Stimulated activated CD8-positive, alpha-beta memory T cell treated with anti-CD3 and anti-CD28 coated beads, Interleukin-15, amount 100 ng/mL, for 4 hours (primary cell): ENCODE data around the gene UVSSA.
"Not testable (repeated sequence)": the region's sequence is repeated elsewhere in the genome, so short reads cannot be mapped to it uniquely, and the experiment has no call there.

Source experiments
- DNase-seq, 2 donors: peaks; one replicate each; pipeline ENCODE4 v3.0.0-alpha.2; 2020; ENCODE audit warnings: low read depth in 2 of 2

The UVSSA gene

GRCh38 chr4:1421657-1422056, 74.6 kb downstream of the UVSSA start:
- DNase-seq: no peak

GRCh38 chr4:1427010-1427409, 80.0 kb downstream of the UVSSA start:
- no peak for DNase-seq

- DNase-seq: not testable (repeated sequence)
These were observed 96.7 kb downstream of the UVSSA start for GRCh38 chr4:1443688-1444172.
